GM18498 (cell line): Measurements from ENCODE around the gene RNF8.

ENCODE experiments used
- ATAC-seq: cut with Tn5 transposase; IDR thresholded peaks from one replicate; pipeline ENCODE4 v1.9.1; 2021; ENCODE audit warnings: mild to moderate bottlenecking, moderate library complexity; ENCODE audit not compliant: unreplicated experiment

Gene RNF8

GRCh38 chr6:37357288-37357687 is 3.5 kb downstream of the RNF8 start:
- no peak for ATAC-seq

- no peak for ATAC-seq
Measured at GRCh38 chr6:37357860-37358259, 4.1 kb downstream of the RNF8 start.

DNA sequence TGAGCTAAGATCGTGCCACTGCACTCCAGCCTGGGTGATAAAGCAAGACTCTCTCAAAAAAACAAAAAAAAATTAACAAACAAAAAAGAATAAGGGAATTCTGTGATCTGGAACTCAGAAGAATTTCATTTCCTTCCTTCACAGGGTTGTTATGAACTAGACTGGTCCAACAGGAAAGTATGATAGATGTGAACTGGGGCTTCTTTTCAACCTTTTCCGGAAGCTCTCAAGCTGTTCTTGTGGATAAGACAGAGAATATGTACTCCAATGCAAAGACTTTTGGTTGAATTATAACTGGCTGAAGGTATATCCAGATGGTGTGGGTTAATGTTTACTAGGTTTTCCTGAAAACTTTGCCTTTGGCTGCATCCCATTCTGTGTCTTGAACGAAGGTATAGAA is 5.3 kb downstream of the RNF8 start:
- no peak for ATAC-seq

- ATAC-seq = no peak
Measured at GRCh38 chr6:37362101-37362828, 8.5 kb downstream of the RNF8 start.

DNA sequence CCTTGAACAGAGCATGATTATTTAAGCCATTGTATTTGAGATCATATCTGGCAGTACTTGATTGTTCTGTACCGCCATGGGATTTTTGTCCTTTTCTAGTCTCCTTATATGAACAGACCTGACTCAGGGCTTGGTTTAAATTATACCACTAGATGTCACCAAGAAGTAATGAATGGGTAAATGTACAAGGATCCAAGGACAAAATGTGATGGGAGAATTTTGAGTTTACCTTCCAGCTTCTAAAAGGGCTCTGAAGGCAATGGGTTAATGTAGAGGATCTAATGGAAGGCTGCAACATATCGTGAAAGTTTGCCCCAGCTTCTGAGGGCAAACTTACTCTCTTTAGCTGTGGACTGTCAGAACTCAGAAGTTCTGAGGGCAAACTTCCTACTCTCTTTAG is 12.0 kb downstream of the RNF8 start:
- no peak for ATAC-seq

DNA sequence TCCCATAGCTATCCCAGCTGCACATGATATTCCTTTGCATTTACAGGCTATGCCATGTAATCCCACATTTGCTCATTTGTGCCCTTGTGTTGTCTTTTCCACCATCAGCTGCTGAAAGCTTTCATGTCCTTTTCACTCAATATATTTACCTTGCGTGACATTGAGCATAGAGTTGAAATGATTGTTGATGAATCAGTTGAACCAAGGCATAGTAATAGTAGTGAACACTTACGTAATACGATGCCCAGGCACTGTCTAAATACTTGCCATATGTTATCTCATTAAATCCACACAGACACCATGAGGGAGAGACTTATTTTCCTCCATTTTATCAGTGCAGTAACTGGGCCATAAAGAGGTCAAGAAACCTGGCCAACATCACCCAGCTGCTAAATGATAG is 13.1 kb downstream of the RNF8 start:
- ATAC-seq = no peak

- no peak for ATAC-seq
Measured at GRCh38 chr6:37368961-37369320, 15.2 kb downstream of the RNF8 start.

DNA sequence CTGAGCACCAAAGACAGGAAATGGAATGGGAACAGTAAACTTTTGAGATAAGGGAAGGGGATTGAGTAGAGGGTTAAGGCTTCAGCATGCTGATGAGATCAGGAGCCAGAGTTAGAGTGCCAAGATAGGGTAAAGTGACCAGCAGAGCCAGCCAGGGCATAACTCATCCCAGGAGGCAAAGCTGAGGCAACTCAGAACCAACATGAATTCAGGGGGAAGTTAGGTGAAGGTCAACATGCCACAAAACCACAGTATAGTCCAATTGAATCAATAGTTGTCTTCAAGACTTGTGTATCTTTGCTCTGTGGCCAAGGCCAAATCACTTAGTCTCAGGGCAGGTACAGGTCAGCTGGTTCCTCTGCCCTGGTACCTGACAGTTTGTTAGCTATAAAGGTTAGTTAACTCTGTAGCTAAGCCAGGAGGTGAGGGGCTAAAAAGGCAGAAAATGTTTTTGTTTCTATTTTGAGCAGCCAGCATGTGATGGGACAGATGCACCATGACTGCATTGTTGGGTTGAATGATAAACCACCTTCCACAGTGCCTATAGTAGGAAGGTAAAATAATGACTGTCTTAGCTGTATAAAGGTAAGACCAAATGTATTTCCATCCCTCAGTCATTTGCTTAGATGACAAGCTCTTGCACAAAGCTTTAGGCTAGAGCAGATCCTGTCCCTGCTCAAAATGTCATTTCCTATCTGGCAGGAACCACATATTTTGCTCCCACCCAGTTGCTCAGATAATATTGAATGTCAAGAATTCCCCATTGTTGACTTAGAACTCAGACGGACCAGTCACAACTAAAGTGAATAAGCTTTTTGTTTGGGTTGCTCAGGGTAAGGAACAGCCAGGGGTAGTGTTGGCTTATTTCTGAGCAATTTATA is 15.8 kb downstream of the RNF8 start:
- no peak for ATAC-seq

GRCh38 chr6:37371154-37372083 is 17.6 kb downstream of the RNF8 start:
- no peak for ATAC-seq

DNA sequence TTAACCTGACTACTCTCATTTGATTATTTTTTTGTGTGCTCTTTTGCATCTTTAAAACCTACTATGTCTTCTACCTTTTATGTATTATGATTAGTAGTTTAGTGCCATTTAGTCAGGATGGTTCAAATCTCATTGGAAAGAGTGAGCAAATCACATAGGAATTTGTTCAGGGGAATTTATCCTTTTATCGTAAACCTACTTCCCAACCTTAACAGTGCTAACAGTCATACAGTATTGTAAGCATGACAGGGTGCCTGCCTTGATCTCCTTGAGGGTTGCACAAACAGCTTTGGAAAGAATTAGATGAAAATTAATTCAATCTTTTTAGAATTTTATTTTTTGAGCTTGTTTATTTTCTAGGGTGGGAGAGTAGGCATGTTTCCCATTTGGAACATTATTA is 18.3 kb downstream of the RNF8 start:
- no peak for ATAC-seq

GRCh38 chr6:37373822-37374471 is 20.2 kb downstream of the RNF8 start:
- no peak for ATAC-seq

DNA sequence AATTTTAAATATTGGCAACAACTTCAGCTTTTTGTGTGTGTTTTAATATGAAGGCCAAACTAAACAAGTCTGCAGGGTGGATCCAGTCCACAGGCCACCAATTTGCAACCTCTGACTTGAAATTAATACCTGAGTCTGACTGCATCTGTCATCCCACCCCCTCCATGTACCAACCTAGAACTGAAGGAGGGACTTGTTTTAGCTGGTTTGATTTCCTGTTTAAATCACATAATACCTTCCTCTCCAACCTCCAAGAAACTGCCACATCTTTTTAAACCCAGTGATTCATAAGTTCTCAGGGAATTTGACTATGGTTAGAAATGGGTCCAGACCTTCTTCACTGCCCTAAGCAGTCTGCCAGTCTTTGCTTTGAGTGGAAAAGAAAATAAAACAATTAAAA is 21.6 kb downstream of the RNF8 start:
- no peak for ATAC-seq

DNA sequence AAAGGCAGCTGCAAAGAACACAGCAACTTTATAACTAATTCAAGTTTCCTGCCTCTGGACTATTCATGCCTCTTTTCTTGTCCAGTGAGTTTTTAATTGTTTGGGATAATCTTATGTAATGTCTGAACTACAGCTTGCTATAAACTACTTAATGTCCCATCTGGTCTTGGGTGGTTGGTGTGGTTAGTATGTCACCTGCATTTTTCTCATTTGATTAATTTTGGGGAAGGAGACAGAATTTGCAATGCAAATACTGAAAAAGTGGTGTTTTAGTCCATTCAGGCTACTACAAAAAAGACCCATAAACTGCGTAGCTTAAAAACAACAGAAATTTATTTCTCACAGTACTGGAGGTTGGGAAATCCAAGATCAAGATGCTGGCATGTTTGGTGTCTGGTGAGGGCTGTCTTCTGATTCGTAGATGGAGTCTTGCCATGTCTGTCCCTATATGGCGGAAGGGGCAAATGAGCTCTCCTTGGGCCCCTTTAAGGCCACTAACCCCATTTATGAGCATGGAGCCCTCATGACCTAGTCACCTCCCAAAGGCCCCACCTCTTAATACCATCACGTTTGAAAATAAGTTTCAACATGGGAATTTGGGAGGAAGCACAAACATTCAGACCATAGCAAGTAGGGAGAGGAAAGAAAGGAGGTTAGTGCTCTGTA is 22.4 kb downstream of the RNF8 start:
- no peak for ATAC-seq

DNA sequence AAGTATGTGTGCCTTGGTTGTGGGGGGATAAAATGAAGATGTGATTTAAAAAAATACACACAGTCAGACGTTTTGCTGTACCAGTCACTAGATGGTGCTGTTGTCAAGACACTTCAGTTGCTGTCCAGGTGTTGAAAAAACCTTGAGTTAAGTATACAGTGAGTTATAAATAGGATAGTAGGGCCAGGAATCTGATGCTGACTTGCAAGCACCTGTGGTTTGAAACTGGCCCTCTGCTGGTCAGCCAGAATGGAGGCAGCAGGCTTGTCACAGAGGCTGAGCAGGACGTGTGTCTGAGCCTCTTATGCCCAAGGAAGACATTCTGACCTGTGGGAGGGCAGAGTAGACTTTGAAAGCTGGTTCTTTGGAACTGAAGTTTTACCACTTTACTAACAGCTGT is 27.8 kb downstream of the RNF8 start:
- no peak for ATAC-seq

GRCh38 chr6:37382994-37383765 is 29.4 kb downstream of the RNF8 start:
- ATAC-seq = no peak

GRCh38 chr6:37388578-37388977 is 34.8 kb downstream of the RNF8 start:
- ATAC-seq = no peak

DNA sequence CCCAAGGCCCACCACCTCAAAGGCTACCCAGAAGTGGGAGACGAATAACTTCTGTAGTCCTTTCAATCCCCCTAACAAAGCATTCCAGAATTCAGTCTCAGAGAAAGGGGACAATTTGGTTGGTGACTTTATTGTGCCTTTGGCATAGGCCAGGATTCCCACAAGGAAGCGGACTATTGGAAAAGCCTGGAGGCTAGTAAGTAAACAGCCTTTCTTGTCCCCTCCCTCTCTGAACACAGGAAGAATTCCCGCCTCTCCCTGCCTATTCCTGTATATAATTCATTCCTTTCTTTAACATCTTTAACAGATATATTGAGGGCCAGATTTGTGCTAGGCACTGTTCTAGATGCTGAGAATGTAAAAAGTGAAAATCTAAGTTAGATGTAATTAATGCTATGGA is 36.1 kb downstream of the RNF8 start:
- ATAC-seq = no peak

DNA sequence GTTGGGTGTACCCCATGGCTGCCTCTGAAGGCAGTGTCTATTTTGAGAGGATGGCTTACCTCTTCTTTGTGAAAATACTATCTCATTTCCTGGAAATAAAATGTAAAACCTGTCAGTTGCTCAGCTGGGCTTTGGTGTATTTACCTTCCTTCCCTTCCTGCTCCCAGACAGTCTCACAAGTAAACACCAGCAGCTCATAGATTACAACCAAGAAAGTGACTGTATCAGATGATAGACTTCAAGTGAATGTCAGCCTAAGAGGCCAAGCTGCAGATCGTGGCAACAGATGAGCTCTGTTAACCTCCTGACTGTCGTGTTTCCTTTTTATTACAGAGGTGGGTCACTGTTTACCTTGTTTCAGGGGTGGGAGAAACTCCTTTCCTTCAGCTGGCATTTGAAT is 37.3 kb downstream of the RNF8 start:
- no peak for ATAC-seq

GRCh38 chr6:37392821-37393220 is 39.0 kb downstream of the RNF8 start:
- no peak for ATAC-seq
